ENCODE data around the gene ARSG.
"Not testable (repeated sequence)": the region's sequence is repeated elsewhere in the genome, so short reads cannot be mapped to it uniquely, and the experiment has no call there.

Gene ARSG

GRCh38 chr17:68281965-68282364 lies 9.3 kb upstream of the ARSG start:
- not testable (repeated sequence) for FAIRE-seq

GRCh38 chr17:68288375-68288774 lies 2.9 kb upstream of the ARSG start:
- no peak for FAIRE-seq

- FAIRE-seq: no peak
These were observed 2.5 kb upstream of the ARSG start for GRCh38 chr17:68288804-68289203.

DNA sequence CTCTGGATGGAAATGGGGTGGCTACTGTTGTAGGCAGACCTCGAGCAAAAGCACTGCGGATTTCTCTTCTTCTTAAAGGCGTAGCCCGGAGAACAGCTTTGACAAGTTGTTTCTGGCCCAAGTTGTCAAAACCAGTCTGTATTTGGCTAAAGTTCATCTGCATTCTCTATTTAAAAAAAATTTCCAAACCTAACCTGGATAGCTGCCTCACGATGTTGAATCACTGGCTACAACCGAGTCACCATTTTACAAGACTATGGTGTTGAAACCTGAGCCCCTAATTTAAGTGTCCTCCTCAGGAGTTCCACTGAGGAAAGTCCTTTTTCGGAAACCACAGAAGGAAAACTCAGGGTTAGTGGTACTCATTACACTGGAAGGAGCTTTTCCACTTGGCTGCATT lies 1.8 kb upstream of the ARSG start:
- no peak for FAIRE-seq

DNA sequence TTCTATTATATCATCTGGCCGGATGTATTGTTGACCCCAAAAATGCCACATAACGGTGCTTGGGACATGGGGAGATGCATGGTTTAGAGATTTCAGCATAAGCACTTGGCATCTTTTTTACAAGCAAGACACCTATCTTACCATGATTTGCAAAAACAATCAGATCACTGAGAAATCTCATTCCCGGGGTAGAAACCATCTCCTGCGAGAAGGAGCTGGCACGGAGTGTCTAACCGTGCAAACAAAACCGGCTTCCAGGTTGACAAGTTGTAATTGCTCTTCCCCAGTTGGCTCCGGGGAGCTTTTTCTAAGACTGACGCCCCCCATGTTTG lies 1.4 kb upstream of the ARSG start:
- FAIRE-seq: no peak

DNA sequence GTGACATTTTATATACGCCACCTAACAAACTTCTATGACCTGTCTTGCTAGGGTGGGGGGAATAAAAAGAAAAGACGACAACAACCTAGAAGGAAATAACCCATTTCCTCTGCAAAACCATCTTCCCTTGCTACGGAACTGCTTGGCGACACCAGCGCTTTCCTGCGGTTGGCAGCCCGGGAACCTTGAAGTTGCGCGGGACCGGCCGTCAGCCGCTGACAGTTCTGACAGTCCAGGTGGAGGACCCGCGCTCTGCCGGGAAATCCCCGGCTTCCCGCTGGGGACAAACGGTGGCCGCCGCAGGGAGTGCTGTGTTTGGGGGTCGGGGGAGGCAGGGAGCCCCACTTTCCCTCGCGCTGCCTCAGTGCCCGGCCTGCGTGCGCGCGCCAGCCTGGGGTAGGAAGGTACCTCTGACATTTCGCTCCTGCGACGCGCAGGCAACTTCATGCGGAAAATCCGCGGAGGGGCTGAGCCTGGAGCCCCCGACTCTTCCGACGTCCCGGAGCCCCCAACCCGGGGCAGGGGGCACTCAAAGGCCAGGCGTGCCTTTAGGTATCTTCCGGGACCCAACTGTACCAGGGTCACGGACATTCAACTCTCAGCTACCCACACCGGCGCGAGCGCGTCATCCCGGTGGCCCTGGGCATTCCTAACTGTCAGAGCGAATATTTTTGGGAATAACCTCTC lies 884 bp upstream of the ARSG start:
- no peak for FAIRE-seq

DNA sequence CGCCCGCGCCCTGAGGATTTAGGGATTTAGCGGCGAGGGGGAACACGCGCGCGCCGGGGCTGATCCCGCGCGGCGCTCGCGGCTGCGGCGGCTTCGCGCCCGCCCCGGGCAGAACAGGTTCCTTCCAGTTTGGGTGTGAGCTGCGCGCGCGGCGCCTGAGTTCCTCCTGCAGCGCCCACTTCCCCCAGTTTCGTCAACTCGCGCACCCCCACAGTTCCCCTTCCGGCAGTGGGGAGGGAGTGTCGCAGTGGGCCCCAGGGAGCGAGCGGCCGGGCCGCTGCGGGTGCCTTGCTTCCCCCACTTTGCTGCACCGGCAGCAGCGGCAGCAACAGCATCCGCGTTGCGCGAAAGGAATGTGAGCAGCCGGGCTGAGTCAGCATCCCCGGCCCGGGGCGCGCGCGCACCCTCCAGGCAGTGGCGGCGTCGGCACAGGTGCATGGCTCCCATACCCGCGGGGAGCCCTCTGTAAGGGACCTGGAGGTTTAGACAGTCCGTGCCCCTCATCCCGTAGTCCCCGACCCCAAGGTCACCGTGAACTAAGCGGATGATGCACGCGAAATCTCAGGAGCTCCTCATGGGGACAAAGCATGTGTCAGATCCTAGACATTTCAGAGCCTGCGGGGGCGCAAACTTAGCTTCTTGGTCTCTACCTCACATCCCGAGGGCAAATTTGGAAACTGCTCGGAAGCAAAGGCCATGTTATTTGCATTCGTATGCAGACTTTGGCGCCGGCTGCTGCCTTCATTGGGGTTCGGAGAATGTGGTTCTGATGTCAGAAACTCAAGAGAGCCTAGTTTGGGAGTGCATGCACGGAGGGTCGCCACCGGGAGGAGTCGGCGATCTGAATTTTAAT lies 767 bp downstream of the ARSG start:
- no peak for FAIRE-seq

DNA sequence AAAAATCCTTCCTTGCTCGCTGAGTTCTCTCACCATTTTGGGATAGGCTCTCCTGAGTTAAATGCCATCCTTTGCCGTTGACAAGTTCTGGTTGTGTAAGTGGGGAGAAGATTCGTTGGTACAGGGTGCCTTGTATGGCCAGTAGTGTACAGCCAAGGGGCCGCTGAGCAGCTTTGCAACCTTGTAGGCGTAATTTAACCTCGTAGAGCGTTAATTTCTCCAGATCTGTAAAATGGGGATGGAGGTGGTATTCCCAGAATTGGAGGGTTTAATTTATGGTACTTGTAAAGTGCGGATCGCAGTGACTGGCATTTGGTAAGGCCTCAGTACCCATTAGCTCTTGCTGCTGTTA lies 1.4 kb downstream of the ARSG start:
- no peak for FAIRE-seq

GRCh38 chr17:68293490-68294195 lies 2.3 kb downstream of the ARSG start:
- no peak for FAIRE-seq

- FAIRE-seq: no peak
These were observed 2.9 kb downstream of the ARSG start for GRCh38 chr17:68294196-68294555.

DNA sequence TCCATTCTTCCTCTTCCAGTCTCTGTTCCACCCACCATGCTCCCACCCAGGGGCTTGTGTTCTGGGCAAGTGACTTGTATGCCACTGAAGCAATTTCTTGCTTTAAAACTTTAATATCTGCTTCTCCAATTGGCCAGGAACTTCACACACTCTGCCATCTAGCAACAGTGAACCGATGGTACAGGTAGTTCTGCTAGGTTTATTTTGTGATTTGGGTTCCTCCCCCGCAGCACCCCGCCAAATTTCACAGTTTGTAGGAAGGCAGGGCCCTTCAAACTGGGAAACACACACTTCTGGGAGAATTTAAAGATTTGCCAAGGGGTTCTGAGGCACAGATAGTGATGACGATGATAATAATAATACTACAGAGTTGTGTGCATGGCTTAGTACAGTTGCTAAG lies 3.3 kb downstream of the ARSG start:
- FAIRE-seq: no peak

DNA sequence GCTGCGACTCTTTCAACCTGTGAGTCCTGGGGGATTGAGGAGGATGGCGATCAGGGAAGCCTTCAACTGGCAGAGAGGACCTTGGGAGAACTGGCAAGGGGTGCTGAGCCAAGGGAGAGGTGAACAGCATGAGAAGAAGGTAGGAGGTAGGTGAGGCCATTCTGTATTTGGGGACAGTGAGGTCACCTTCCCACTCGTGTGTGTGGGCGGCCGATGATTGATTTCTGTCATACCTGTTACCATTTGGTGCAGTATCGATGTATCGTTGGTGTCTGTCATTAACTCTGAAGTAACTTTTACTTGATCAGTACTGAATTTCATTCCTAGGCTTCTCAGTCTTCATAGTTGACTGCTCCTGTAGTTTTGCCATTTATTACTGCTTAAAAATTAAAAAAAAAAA lies 3.8 kb downstream of the ARSG start:
- no peak for FAIRE-seq

- FAIRE-seq: no peak
These were observed 5.2 kb downstream of the ARSG start for GRCh38 chr17:68296217-68297191.

DNA sequence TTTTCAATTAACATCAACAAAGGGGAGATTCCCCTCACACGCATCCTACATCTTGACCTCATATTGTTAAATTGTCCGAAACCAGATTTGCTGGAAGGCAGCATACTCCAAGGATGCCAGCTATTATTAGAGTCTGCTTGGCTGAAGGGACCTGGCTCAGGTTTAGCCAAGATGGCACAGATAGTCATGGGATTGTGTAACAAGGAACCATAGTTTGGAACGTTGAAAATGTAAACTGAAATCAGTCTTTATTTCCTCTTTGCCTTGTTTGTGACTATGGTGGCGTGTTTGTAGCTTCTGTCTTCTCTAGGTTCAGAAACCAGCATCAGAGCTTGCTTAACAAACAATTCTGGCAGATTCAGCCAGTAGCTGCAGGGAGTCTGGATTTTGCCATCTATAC lies 5.9 kb downstream of the ARSG start:
- no peak for FAIRE-seq

GRCh38 chr17:68298601-68299000 lies 7.3 kb downstream of the ARSG start:
- no peak for FAIRE-seq

DNA sequence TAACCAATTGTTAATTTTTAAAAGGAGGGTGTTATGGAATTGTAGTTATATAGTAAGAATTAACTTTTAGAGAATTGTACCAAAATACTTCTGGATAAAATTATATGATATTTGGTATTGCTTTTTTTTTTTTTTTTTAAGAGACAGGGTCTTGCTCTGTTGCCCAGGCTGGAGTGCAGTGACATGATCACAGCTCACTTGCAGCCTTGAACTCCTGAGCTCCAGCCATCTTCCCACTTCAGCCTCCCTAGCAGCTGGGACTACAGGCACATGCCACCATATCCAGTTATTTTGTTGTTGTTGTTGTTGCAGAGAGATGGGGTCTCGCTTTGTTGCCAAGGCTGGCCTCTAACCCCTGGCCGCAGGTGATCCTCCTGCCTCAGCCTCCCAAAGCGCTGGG lies 8.5 kb downstream of the ARSG start:
- FAIRE-seq: no peak

DNA sequence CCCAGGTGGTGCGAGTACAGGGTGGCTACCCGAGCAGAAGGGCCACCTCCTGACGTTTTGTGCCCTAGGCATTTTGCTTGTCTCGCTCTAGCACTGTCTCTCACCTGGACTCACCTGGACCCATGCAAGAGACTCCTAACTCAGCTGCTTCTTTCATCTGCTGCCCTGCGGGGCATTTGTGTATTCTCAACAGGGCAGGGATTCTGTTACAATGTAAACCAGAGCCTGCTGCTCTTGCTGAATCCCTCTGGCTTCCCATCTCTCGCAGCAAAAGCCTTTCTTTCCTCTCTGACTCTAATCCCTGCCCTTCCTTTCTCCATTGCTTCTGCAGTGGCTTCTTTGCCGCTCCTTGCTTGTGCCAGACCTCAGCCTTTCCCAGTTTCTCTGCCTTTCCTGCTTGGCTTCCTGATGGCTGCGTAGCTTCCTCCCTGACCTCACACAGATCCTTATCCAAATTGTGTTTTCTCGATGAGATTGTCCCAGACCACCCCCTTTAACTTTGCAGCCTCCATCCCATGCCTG lies 10.2 kb downstream of the ARSG start:
- FAIRE-seq: no peak

GRCh38 chr17:68302066-68302564 lies 10.8 kb downstream of the ARSG start:
- FAIRE-seq: no peak

DNA sequence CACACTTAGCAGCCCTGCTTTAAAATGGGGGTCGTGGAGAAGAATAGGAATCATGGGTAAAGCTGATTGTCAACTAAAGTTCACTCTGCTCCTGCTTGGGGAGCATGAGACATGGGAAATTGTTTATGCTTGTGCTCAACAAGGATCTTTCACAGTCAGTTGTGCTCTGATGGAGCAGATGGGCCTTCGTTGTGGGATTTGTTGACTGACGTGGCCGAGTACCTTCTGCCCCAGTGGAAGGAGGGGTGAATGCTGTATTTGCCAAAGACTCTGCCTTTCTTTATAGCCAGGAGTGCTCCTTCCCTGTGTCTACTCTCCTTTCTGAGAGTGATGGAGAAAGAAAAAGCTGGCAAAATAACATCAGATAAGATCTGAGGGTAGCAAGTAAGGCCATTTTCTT lies 11.4 kb downstream of the ARSG start:
- FAIRE-seq: no peak

DNA sequence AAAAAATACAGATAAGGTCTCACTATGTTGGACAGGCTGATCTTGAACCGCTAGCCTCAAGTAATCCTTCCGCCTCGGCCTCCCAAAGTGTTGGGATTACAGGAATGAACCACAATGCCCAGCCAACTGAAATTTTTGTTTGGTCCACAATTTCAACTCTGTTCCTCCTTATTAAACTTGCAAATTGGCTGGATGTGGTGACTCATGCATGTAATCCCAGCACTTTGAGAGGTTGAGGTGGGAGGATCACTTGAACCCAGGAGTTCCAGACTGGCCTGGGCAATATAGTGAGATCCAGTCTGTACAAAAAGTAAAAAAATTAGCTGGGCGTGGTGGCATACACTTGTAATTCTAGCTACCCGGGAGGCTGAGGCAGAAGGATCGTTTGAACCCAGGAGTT lies 13.4 kb downstream of the ARSG start:
- no peak for FAIRE-seq

- no peak for FAIRE-seq
These were observed 13.8 kb downstream of the ARSG start for GRCh38 chr17:68305142-68305541.

DNA sequence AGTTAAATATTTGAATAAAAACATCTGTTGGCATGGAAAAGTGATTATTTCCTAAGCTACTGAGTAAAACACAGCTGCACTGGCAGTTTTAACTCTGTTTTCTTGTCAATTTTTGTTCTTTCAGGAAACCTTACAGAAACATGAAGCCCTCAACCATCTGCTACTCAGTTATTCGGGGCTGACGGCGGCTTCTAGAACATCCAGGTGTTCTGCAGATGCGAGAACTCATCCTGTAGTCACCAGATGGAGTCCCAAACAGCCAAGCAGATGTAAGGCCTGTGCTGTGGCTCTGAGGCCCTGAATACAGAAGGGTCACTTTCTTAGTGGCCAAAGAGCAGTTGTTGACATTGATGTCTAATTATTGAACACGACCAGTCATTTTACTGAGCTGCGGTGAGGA lies 15.5 kb downstream of the ARSG start:
- FAIRE-seq: no peak

- FAIRE-seq: no peak
These were observed 16.1 kb downstream of the ARSG start for GRCh38 chr17:68307443-68307842.
